K562 (cell line): ENCODE measurements around the gene GIMAP8. TPM values are rescaled to one million over a fixed set of nuclear protein-coding genes. Genes with fewer than 3 reads are reported as not detected.
A peak's percentile ranks its signal among the peaks of the same experiment; 100 is the strongest.
"Not testable (repeated sequence)": the region's sequence is repeated elsewhere in the genome, so short reads cannot be mapped to it uniquely, and the experiment has no call there.

ENCODE experiments used
- ATAC-seq: fragments of 200-7000 bp; cut with Tn5 transposase; 3 replicates; pipeline ENCODE4 v1.9.1; 2020; ENCODE audit warnings: moderate library complexity
- BruUV-seq: library from RNA; stranded (reverse); fragments of 400-500 nt; replicated peaks from 2 replicates; lab custom pipeline; 2021; lab: Mats Ljungman, UMichigan
- CTCF ChIA-PET: fragments of 300-600 bp; formaldehyde crosslinking; extraction: SDS; loops from one replicate; lab custom pipeline; 2021; ENCODE audit warnings: low intra/inter-chr PET ratio; lab: Yijun Ruan, JAX
- POLR2A ChIA-PET: fragments of 300-600, 350-650 bp; sonication (Branson Sonifier 250); formaldehyde crosslinking; extraction: SDS; loops from one replicate; lab custom pipeline; 2021; ENCODE audit warnings: antibody characterized with exemption, inconsistent platforms; lab: Yijun Ruan, JAX
- DNase-seq, 4 experiments: peaks; one replicate each; pipeline versions ENCODE4 v3.0.0 to v3.0.0-alpha.2; 2011 to 2018; ENCODE audit warnings: low spot score in 3 of 4, mixed read lengths in 3 of 4; ENCODE audit errors: extremely low read depth in 1 of 4
- FAIRE-seq: peaks from 2 replicates; lab custom pipeline; 2011; peaks lifted over from hg19 to GRCh38; lab: Jason Lieb, UNC
- H2AFZ ChIP-seq: 2 replicates; pipeline ENCODE4 v1.6.0; 2011; ENCODE audit warnings: low read depth, low read length, control low read depth, inconsistent platforms
- H3K27ac ChIP-seq: fragments of 200-600 bp; 3 replicates; pipeline ENCODE4 v1.8.0; 2011; ENCODE audit warnings: low read depth, mild to moderate bottlenecking, control low read depth, inconsistent platforms, low read length, moderate library complexity, mixed read lengths; ENCODE audit errors: extremely low read depth
- H3K27me3 ChIP-seq, 2 experiments: fragments of 300-600 bp in 1 of 2; 2 replicates in 1 of 2; 3 replicates in 1 of 2; pipeline versions ENCODE4 v1.6.0 to v1.8.0; 2011; ENCODE audit warnings: inconsistent platforms in 2 of 2, low read length in 2 of 2, mild to moderate bottlenecking in 1 of 2, mixed read lengths in 1 of 2, moderate library complexity in 1 of 2; ENCODE audit not compliant: control insufficient read depth in 2 of 2, insufficient read depth in 2 of 2
- H3K36me3 ChIP-seq: fragments of 300-600 bp; 3 replicates; pipeline ENCODE4 v1.8.0; 2011; ENCODE audit warnings: mild to moderate bottlenecking, low read length, inconsistent platforms; ENCODE audit not compliant: control insufficient read depth, insufficient read depth
- H3K4me1 ChIP-seq, 2 experiments: fragments of 200-600 bp in 1 of 2; replicated peaks in 1 of 2; 2 replicates in 1 of 2; 3 replicates in 1 of 2; pipeline versions ENCODE4 v1.5.1 to v1.8.0; 2011; ENCODE audit warnings: inconsistent platforms in 2 of 2, low read length in 2 of 2, mild to moderate bottlenecking in 1 of 2, mixed read lengths in 1 of 2, moderate library complexity in 1 of 2; ENCODE audit not compliant: control insufficient read depth in 2 of 2, insufficient read depth in 2 of 2
- H3K4me2 ChIP-seq: 2 replicates; pipeline ENCODE4 v1.6.1; 2011; ENCODE audit warnings: low read length, control low read depth, inconsistent platforms, mixed read lengths; ENCODE audit not compliant: insufficient read depth
- H3K4me3 ChIP-seq: fragments of 200-600 bp; sonication (generic), shearing (Covaris generic); 2 replicates; pipeline ENCODE4 v1.5.1; 2016; ENCODE audit warnings: control low read depth, inconsistent platforms
- H3K79me2 ChIP-seq: fragments of 200-600 bp; 3 replicates; pipeline ENCODE4 v1.8.0; 2011; ENCODE audit warnings: low read length, inconsistent platforms; ENCODE audit not compliant: control insufficient read depth, insufficient read depth
- H3K9ac ChIP-seq, 2 experiments: 2 replicates each; pipeline versions ENCODE4 v1.6.0 to v1.6.1; 2011; ENCODE audit warnings: low read depth in 2 of 2, low read length in 2 of 2, control low read depth in 1 of 2, inconsistent platforms in 1 of 2, mild to moderate bottlenecking in 1 of 2, mixed read lengths in 1 of 2; ENCODE audit not compliant: insufficient read depth in 1 of 2
- H3K9me1 ChIP-seq: one replicate; pipeline ENCODE4 v1.6.0; 2011; ENCODE audit warnings: inconsistent platforms, mild to moderate bottlenecking, low read length, moderate library complexity; ENCODE audit not compliant: control insufficient read depth, insufficient read depth
- H3K9me3 ChIP-seq: replicated peaks from 2 replicates; pipeline ENCODE4 v1.5.1; 2011; ENCODE audit warnings: low read depth, low read length, inconsistent platforms; ENCODE audit not compliant: control insufficient read depth, insufficient read depth
- H4K20me1 ChIP-seq: replicated peaks from 2 replicates; pipeline ENCODE4 v1.6.1; 2011; ENCODE audit warnings: low read length, inconsistent platforms, mixed read lengths; ENCODE audit not compliant: control insufficient read depth, insufficient read depth
- ARID1B ChIP-seq: fragments of 450-650 bp; IDR thresholded peaks from 2 replicates; pipeline ENCODE4 v1.6.1; 2016; ENCODE audit warnings: antibody characterized with exemption, mild to moderate bottlenecking, inconsistent platforms
- NFIX ChIP-seq: fragments of 250-450 bp; sonication (Bioruptor Pico); IDR thresholded peaks from 2 replicates; pipeline ENCODE4 v1.4.0; 2020; ENCODE audit warnings: low read depth, mild to moderate bottlenecking, moderate library complexity
- PHB2 ChIP-seq: fragments of 450-650 bp; IDR thresholded peaks from 2 replicates; pipeline ENCODE4 v1.6.1; 2017; ENCODE audit warnings: low read depth
- RFX5 ChIP-seq: IDR thresholded peaks from 2 replicates; pipeline ENCODE4 v1.6.1; 2011; ENCODE audit warnings: low read depth, mild to moderate bottlenecking, improper control_type of control experiment, low read length
- U2AF1 ChIP-seq: fragments of 200-400 bp; formaldehyde crosslinking; optimal IDR thresholded peaks from 2 replicates; pipeline ENCODE3; 2017; ENCODE audit warnings: mild to moderate bottlenecking, low read depth, low read length, moderate library complexity
- ZBTB26 ChIP-seq: fragments of 450-650 bp; formaldehyde crosslinking; IDR thresholded peaks from 2 replicates; pipeline ENCODE4 v1.4.0; 2022; ENCODE audit warnings: missing genetic modification characterization
- ZBTB5 ChIP-seq: fragments of 450-650 bp; IDR thresholded peaks from 2 replicates; pipeline ENCODE4 v1.6.1; 2017; ENCODE audit warnings: antibody characterized with exemption
- ZNF592 ChIP-seq: fragments of 450-650 bp; IDR thresholded peaks from 2 replicates; pipeline ENCODE4 v1.6.1; 2017; ENCODE audit warnings: antibody characterized with exemption, mild to moderate bottlenecking
- WGBS: fragments of 100-300 bp; shearing (Covaris generic); methylation state at CpG from one replicate; pipeline ENCODE4 v1.1.6; 2016; ENCODE audit warnings: low coverage, mixed read lengths; ENCODE audit not compliant: insufficient coverage; ENCODE audit errors: missing lambda C conversion rate; 5-methylcytosine and 5-hydroxymethylcytosine counted together
- in situ Hi-C: fragments of 300-500 bp; cut with MboI; formaldehyde crosslinking; loops from 4 replicates; pipeline ENCODE4 v1.15.0; 2018; ENCODE audit warnings: inconsistent platforms, mixed read lengths
- intact Hi-C: fragments of 100-400 bp; cut with micrococcal nuclease; formaldehyde crosslinking; loops from 2 replicates; pipeline ENCODE4 v1.14.2; 2022
- polyA plus RNA-seq, 8 experiments: library from polyadenylated mRNA; depleted of rRNA in 4 of 8; stranded (reverse) in 5 of 8; unstranded in 3 of 8; fragments of >200 nt; fragmentation: Nextera tagmentation in 2 of 8; fragmentation: Illumina TruSeq in 1 of 8; extraction: Ambion mirVana in 2 of 8; extraction: Trizol in 1 of 8; gene quantifications; 2 replicates each; pipeline versions ENCODE4 v1.2.1 to v1.2.3, GENCODE V29; 2011 to 2014; ENCODE audit warnings: inconsistent platforms in 1 of 8, missing spikeins in 1 of 8
- total RNA-seq, 7 experiments: library from RNA; depleted of rRNA in 6 of 7; stranded (reverse); fragments of >200 nt in 6 of 7; fragmentation: Illumina TruSeq in 2 of 7; extraction: Trizol in 2 of 7; gene quantifications; 2 replicates each; pipeline versions ENCODE4 v1.2.1 to v1.2.3, GENCODE V29; 2011 to 2021; ENCODE audit warnings: low replicate concordance in 1 of 7

The GIMAP8 gene
- total and polyA plus RNA-seq, 9 of the 15 experiments (the other 6 are each of a cell fraction or from before 2014, with no cell fraction given): not detected

GRCh38 chr7:150522931-150523330, 72.5 kb downstream of the GIMAP8 start:
- in situ Hi-C loops, H3K9me3 ChIP-seq, H3K4me1 ChIP-seq, POLR2A ChIA-PET, CTCF ChIA-PET, H3K9ac ChIP-seq, H3K4me3 ChIP-seq, H3K27me3 ChIP-seq, ATAC-seq, FAIRE-seq, H3K36me3 ChIP-seq, H2AFZ ChIP-seq, H3K27ac ChIP-seq, H4K20me1 ChIP-seq, H3K9me1 ChIP-seq, H3K4me2 ChIP-seq, BruUV-seq, H3K79me2 ChIP-seq, DNase-seq: not testable (repeated sequence)
- intact Hi-C loops: loop anchor here (10.0 kb wide), 1 partner anchor 232 kb away; no protein-coding TSS in a partner anchor
- 1% methylated on average over 6 of the region's 6 CpGs for WGBS

- ChIA-PET POLR2A (no interaction called here), CTCF (no interaction called here)
- no peaks in the 10 kb centered on the region for H4K20me1 ChIP-seq
- no peak overlapping the region for H3K9ac ChIP-seq
- H3K79me2 ChIP-seq: no peaks in the 10 kb centered on the region
- no peaks in the 10 kb centered on the region for H3K9me1 ChIP-seq
- no peak overlapping the region for H3K27ac ChIP-seq
- no peak overlapping the region for H3K4me3 ChIP-seq
- 0% methylated on average over 2 of the region's 2 CpGs for WGBS
- H3K9me3 ChIP-seq: no peaks in the 10 kb centered on the region
- H3K4me1 ChIP-seq: no peaks in the 10 kb centered on the region
- FAIRE-seq (no peak), ATAC-seq (peak; percentile 65; the same call in 2 of the 3 replicates), DNase-seq (no peak)
- no peak overlapping the region for H2AFZ ChIP-seq
- intact Hi-C loops: loop anchor here (10.0 kb wide), 1 partner anchor 231 kb away; no protein-coding TSS in a partner anchor
- H3K4me2 ChIP-seq: no peak overlapping the region
- in situ Hi-C loops: no loop called here
- BruUV-seq: no TSS peak
- no peaks in the 10 kb centered on the region for H3K36me3 ChIP-seq
- peaks cover 7 to 9% of the 10 kb centered on the region in 2 experiments; a peak in 4 of 5 replicates for H3K27me3 ChIP-seq
- no peak for TF ChIP-seq U2AF1
- no peak for TF ChIP-seq PHB2
- TF ChIP-seq ZBTB5: no peak
- TF ChIP-seq ARID1B: no peak
- no peak for TF ChIP-seq ZNF592
- TF ChIP-seq NFIX (CRISPR knock-in tag): no peak
- no peak for TF ChIP-seq ZBTB26 (CRISPR knock-in tag)
- no peak for TF ChIP-seq RFX5
Observed at GRCh38 chr7:150524018-150524417, 73.6 kb downstream of the GIMAP8 start.
